Measurements from ENCODE around the gene PLCD3.

- TF ChIP-seq CTCF (IDR thresholded peaks at IDR 0.05) (no peak), POLR2A (IDR thresholded peaks at IDR 0.05) (no peak), EP300 (IDR thresholded peaks at IDR 0.05) (no peak)
These were observed 69.1 kb downstream of the PLCD3 start for GRCh38 chr17:45063198-45063597.
